Measurements from ENCODE around the gene SIPA1L2.

SIPA1L2 gene

GRCh38 chr1:232621050-232621449 lies 8.9 kb downstream of the SIPA1L2 start:
- TF ChIP-seq CTCF (IDR thresholded peaks at IDR 0.05) = no peak
- Histone ChIP-seq H3K4me1 (peaks cover 0 to 11% (median 6%) of the 10 kb centered on the region in 4 donors), H3K9me3 (no peaks in the 10 kb centered on the region), H3K27ac (no peak overlapping the region), H3K4me3 (no peak overlapping the region), H3K27me3 (no peaks in the 10 kb centered on the region), H3K36me3 (no peaks in the 10 kb centered on the region)
- intact Hi-C loops (cut with DNase I; ENCODE audit: low total_unique reads) = no loop called here
- no peak for DNase-seq

- TF ChIP-seq CTCF (IDR thresholded peaks at IDR 0.05) = no peak
- no peaks in the 10 kb centered on the region for H3K27me3 ChIP-seq
- peak overlapping the region; percentile 2 to 18 for H3K27ac ChIP-seq
- no peak overlapping the region for H3K4me3 ChIP-seq
- DNase-seq = peak; percentile 41 to 70
- no peaks in the 10 kb centered on the region for H3K9me3 ChIP-seq
- H3K4me1 ChIP-seq = peaks cover 0 to 11% (median 6%) of the 10 kb centered on the region in 4 donors
- H3K36me3 ChIP-seq = no peaks in the 10 kb centered on the region
- intact Hi-C loops (cut with DNase I; ENCODE audit: low total_unique reads) = no loop called here
Measured at GRCh38 chr1:232620356-232620969, 9.5 kb downstream of the SIPA1L2 start.

- Histone ChIP-seq H3K9me3 (no peaks in the 10 kb centered on the region), H3K27me3 (no peaks in the 10 kb centered on the region), H3K4me1 (peaks cover 0 to 11% (median 6%) of the 10 kb centered on the region in 4 donors), H3K36me3 (no peaks in the 10 kb centered on the region), H3K27ac (no peak overlapping the region), H3K4me3 (no peak overlapping the region)
- intact Hi-C loops (cut with DNase I; ENCODE audit: low total_unique reads) = no loop called here
- no peak for DNase-seq
- no peak for TF ChIP-seq CTCF (IDR thresholded peaks at IDR 0.05)
Measured at GRCh38 chr1:232617237-232617636, 12.7 kb downstream of the SIPA1L2 start.

- TF ChIP-seq CTCF (IDR thresholded peaks at IDR 0.05) = no peak
- H3K4me1 ChIP-seq = peaks cover 0 to 5% (median 4%) of the 10 kb centered on the region in 4 donors
- H3K36me3 ChIP-seq = no peaks in the 10 kb centered on the region
- H3K9me3 ChIP-seq = no peaks in the 10 kb centered on the region
- H3K4me3 ChIP-seq = no peak overlapping the region
- H3K27ac ChIP-seq = no peak overlapping the region
- intact Hi-C loops (cut with DNase I; ENCODE audit: low total_unique reads) = no loop called here
- H3K27me3 ChIP-seq = no peaks in the 10 kb centered on the region
- no peak for DNase-seq
Measured at GRCh38 chr1:232615306-232615800, 14.6 kb downstream of the SIPA1L2 start.

- no peak for TF ChIP-seq CTCF (IDR thresholded peaks at IDR 0.05)
- intact Hi-C loops (cut with DNase I; ENCODE audit: low total_unique reads) = no loop called here
Measured at GRCh38 chr1:232614811-232615210, 15.1 kb downstream of the SIPA1L2 start.

More at GRCh38 chr1:232614811-232615210, 15.1 kb downstream of the SIPA1L2 start:
- no peaks in the 10 kb centered on the region for H3K36me3 ChIP-seq
- H3K27ac ChIP-seq = no peak overlapping the region
- no peaks in the 10 kb centered on the region for H3K4me1 ChIP-seq
- DNase-seq = no peak
- H3K9me3 ChIP-seq = no peaks in the 10 kb centered on the region
- H3K4me3 ChIP-seq = no peak overlapping the region
- no peaks in the 10 kb centered on the region for H3K27me3 ChIP-seq
